ENCODE data around the gene CEP72. TPM values are rescaled to one million over a fixed set of nuclear protein-coding genes. Genes with fewer than 3 reads are reported as not detected.
A peak's percentile ranks its signal among the peaks of the same experiment; 100 is the strongest.
"Not testable (repeated sequence)": the region's sequence is repeated elsewhere in the genome, so short reads cannot be mapped to it uniquely, and the experiment has no call there.

Gene CEP72
- total RNA-seq, 2 experiments from 2014 or later: 33.8 to 35.7 TPM

- H3K27ac Mint-ChIP-seq; H3K27me3 Mint-ChIP-seq; H3K4me3 Mint-ChIP-seq; H3K36me3 Mint-ChIP-seq; H3K4me1 Mint-ChIP-seq; DNase-seq; ATAC-seq (ENCODE audit: low read depth); H3K9me3 Mint-ChIP-seq; POLR2A ChIA-PET: not testable (repeated sequence)
These were observed 74.8 kb downstream of the CEP72 start for GRCh38 chr5:686936-687335.

- ATAC-seq (ENCODE audit: low read depth); H3K36me3 Mint-ChIP-seq; H3K27me3 Mint-ChIP-seq; H3K4me3 Mint-ChIP-seq; H3K4me1 Mint-ChIP-seq; H3K27ac Mint-ChIP-seq; DNase-seq; H3K9me3 Mint-ChIP-seq; POLR2A ChIA-PET: not testable (repeated sequence)
These were observed 76.3 kb downstream of the CEP72 start for GRCh38 chr5:688348-689010.

- H3K4me1 Mint-ChIP-seq; H3K27me3 Mint-ChIP-seq; H3K27ac Mint-ChIP-seq; ATAC-seq (ENCODE audit: low read depth); H3K9me3 Mint-ChIP-seq; DNase-seq; POLR2A ChIA-PET; H3K36me3 Mint-ChIP-seq; H3K4me3 Mint-ChIP-seq: not testable (repeated sequence)
These were observed 78.2 kb downstream of the CEP72 start for GRCh38 chr5:690293-690692.

- ATAC-seq (ENCODE audit: low read depth); DNase-seq; H3K27me3 Mint-ChIP-seq; POLR2A ChIA-PET; H3K9me3 Mint-ChIP-seq; H3K4me1 Mint-ChIP-seq; H3K36me3 Mint-ChIP-seq; H3K27ac Mint-ChIP-seq; H3K4me3 Mint-ChIP-seq: not testable (repeated sequence)
These were observed 78.9 kb downstream of the CEP72 start for GRCh38 chr5:691049-691448.

GRCh38 chr5:691817-692528 is 79.8 kb downstream of the CEP72 start:
- no peaks in the 10 kb centered on the region for H3K36me3 Mint-ChIP-seq
- H3K27ac Mint-ChIP-seq: no peak overlapping the region
- no peaks in the 10 kb centered on the region for H3K9me3 Mint-ChIP-seq
- no peak for DNase-seq
- ATAC-seq (ENCODE audit: low read depth): no peak
- H3K4me3 Mint-ChIP-seq: peak overlapping the region; percentile 32
- POLR2A ChIA-PET: no interaction called here
- H3K4me1 Mint-ChIP-seq: no peaks in the 10 kb centered on the region
- H3K27me3 Mint-ChIP-seq: peaks cover 2% of the 10 kb centered on the region

- H3K9me3 Mint-ChIP-seq, H3K4me1 Mint-ChIP-seq, DNase-seq, H3K27ac Mint-ChIP-seq, H3K36me3 Mint-ChIP-seq, POLR2A ChIA-PET, H3K4me3 Mint-ChIP-seq, H3K27me3 Mint-ChIP-seq: not testable (repeated sequence)
- peak; percentile 5 for ATAC-seq (ENCODE audit: low read depth)
These were observed 80.4 kb downstream of the CEP72 start for GRCh38 chr5:692529-693041.

- H3K4me1 Mint-ChIP-seq, H3K9me3 Mint-ChIP-seq, H3K36me3 Mint-ChIP-seq, H3K27me3 Mint-ChIP-seq, H3K27ac Mint-ChIP-seq, POLR2A ChIA-PET: not testable (repeated sequence)
- peak; percentile 86 for DNase-seq
- peak; percentile 85 for ATAC-seq (ENCODE audit: low read depth)
- H3K4me3 Mint-ChIP-seq: peak within 1 kb of the TSS; percentile 32
These were observed 81.3 kb downstream of the CEP72 start, which contains the start of gene TPPP for GRCh38 chr5:693271-694041. Gene TPPP, minus strand, starts transcription at chr5:693352. Its CDS starts 15,292 bp downstream, at chr5:678060.

- not testable (repeated sequence) for DNase-seq, H3K36me3 Mint-ChIP-seq
These were observed 81.9 kb downstream of the CEP72 start for GRCh38 chr5:694042-694431.

GRCh38 chr5:695475-695874 is 83.3 kb downstream of the CEP72 start:
- H3K27ac Mint-ChIP-seq; H3K36me3 Mint-ChIP-seq; H3K4me1 Mint-ChIP-seq; DNase-seq; H3K4me3 Mint-ChIP-seq; H3K9me3 Mint-ChIP-seq; ATAC-seq (ENCODE audit: low read depth); POLR2A ChIA-PET: not testable (repeated sequence)
- H3K27me3 Mint-ChIP-seq: peaks cover 15% of the 10 kb centered on the region

More at GRCh38 chr5:694042-694431, 81.9 kb downstream of the CEP72 start:
- H3K4me1 Mint-ChIP-seq; H3K9me3 Mint-ChIP-seq; H3K27ac Mint-ChIP-seq; POLR2A ChIA-PET; H3K27me3 Mint-ChIP-seq; H3K4me3 Mint-ChIP-seq; ATAC-seq (ENCODE audit: low read depth): not testable (repeated sequence)

- ATAC-seq (ENCODE audit: low read depth); H3K4me3 Mint-ChIP-seq; POLR2A ChIA-PET; H3K9me3 Mint-ChIP-seq; H3K36me3 Mint-ChIP-seq; H3K27ac Mint-ChIP-seq; H3K4me1 Mint-ChIP-seq; DNase-seq: not testable (repeated sequence)
- H3K27me3 Mint-ChIP-seq: peaks cover 18% of the 10 kb centered on the region
These were observed 84.1 kb downstream of the CEP72 start for GRCh38 chr5:696191-696590.

- H3K36me3 Mint-ChIP-seq; ATAC-seq (ENCODE audit: low read depth); H3K9me3 Mint-ChIP-seq; H3K27ac Mint-ChIP-seq; H3K4me3 Mint-ChIP-seq; DNase-seq; H3K4me1 Mint-ChIP-seq; POLR2A ChIA-PET: not testable (repeated sequence)
- peaks cover 21% of the 10 kb centered on the region for H3K27me3 Mint-ChIP-seq
These were observed 84.9 kb downstream of the CEP72 start for GRCh38 chr5:696753-697702.
